HepG2 (cell line): ENCODE measurements around the gene C20orf204. TPM values are rescaled to one million over a fixed set of nuclear protein-coding genes. Genes with fewer than 3 reads are reported as not detected.
A peak's percentile ranks its signal among the peaks of the same experiment; 100 is the strongest.

ENCODE experiments used
- BCL3 ChIP-seq: sonication (generic); formaldehyde crosslinking; IDR thresholded peaks from 2 replicates; pipeline ENCODE4 v1.5.1; 2020; ENCODE audit warnings: mild to moderate bottlenecking, missing genetic modification reagents, moderate library complexity
- JARID2 ChIP-seq: sonication (generic); formaldehyde crosslinking; IDR thresholded peaks from 2 replicates; pipeline ENCODE4 v1.8.1; 2023; ENCODE audit warnings: missing genetic modification reagents, inconsistent platforms; ENCODE audit not compliant: insufficient replicate concordance
- NBN ChIP-seq: fragments of 450-650 bp; conservative IDR thresholded peaks from 2 replicates; pipeline ENCODE4 v1.6.1; 2017
- PAWR ChIP-seq: sonication (generic); formaldehyde crosslinking; IDR thresholded peaks from 2 replicates; pipeline ENCODE4 v1.4.0; 2020; ENCODE audit warnings: missing genetic modification reagents, mild to moderate bottlenecking, borderline replicate concordance
- PCBP2 ChIP-seq: fragments of 200-400 bp; formaldehyde crosslinking; optimal IDR thresholded peaks from 2 replicates; pipeline ENCODE3; 2018; ENCODE audit warnings: low read length, low read depth; ENCODE audit not compliant: poor library complexity, severe bottlenecking
- PTBP1 ChIP-seq: fragments of 200-400 bp; formaldehyde crosslinking; IDR thresholded peaks from 2 replicates; pipeline ENCODE4 v1.6.1; 2018; ENCODE audit warnings: low read length, low read depth; ENCODE audit not compliant: poor library complexity, severe bottlenecking
- RBM22 ChIP-seq: fragments of 200-400 bp; formaldehyde crosslinking; optimal IDR thresholded peaks from 2 replicates; pipeline ENCODE3; 2017; ENCODE audit warnings: mild to moderate bottlenecking, low read length, moderate library complexity
- SALL1 ChIP-seq: sonication (generic); formaldehyde crosslinking; IDR thresholded peaks from 2 replicates; pipeline ENCODE4 v1.8.0; 2022; ENCODE audit warnings: mild to moderate bottlenecking, missing genetic modification reagents
- SIX4 ChIP-seq: sonication (generic); formaldehyde crosslinking; IDR thresholded peaks from 2 replicates; pipeline ENCODE4 v1.4.0; 2020; ENCODE audit warnings: missing genetic modification reagents
- SP1 ChIP-seq, 2 experiments: fragments of 450-650 bp in 1 of 2; sonication (generic) in 1 of 2; formaldehyde crosslinking in 1 of 2; IDR thresholded peaks; 2 replicates each; pipeline versions ENCODE4 v1.4.0 to v1.6.1; 2016 to 2020; ENCODE audit warnings: missing genetic modification reagents in 1 of 2
- SRSF1 ChIP-seq: fragments of 200-400 bp; formaldehyde crosslinking; optimal IDR thresholded peaks from 2 replicates; pipeline ENCODE3; 2017; ENCODE audit warnings: mild to moderate bottlenecking, low read depth, low read length, moderate library complexity
- XRCC5 ChIP-seq: fragments of 200-400 bp; formaldehyde crosslinking; optimal IDR thresholded peaks from 2 replicates; pipeline ENCODE3; 2017; ENCODE audit warnings: mild to moderate bottlenecking, low read length
- ZNF20 ChIP-seq: sonication (generic); formaldehyde crosslinking; IDR thresholded peaks from 2 replicates; pipeline ENCODE4 v1.4.0; 2020; ENCODE audit warnings: mild to moderate bottlenecking, moderate library complexity, missing genetic modification reagents
- ZNF362 ChIP-seq: sonication (generic); formaldehyde crosslinking; IDR thresholded peaks from 2 replicates; pipeline ENCODE4 v1.4.0; 2020; ENCODE audit warnings: missing genetic modification reagents, mild to moderate bottlenecking, borderline replicate concordance
- ZNF446 ChIP-seq: sonication (generic); formaldehyde crosslinking; IDR thresholded peaks from 2 replicates; pipeline ENCODE4 v1.5.0; 2020; ENCODE audit warnings: mild to moderate bottlenecking, missing genetic modification reagents
- ZNF616 ChIP-seq: sonication (generic); formaldehyde crosslinking; IDR thresholded peaks from 2 replicates; pipeline ENCODE4 v1.5.0; 2020; ENCODE audit warnings: low read depth, mild to moderate bottlenecking, missing genetic modification reagents
- ZNF646 ChIP-seq: sonication (generic); formaldehyde crosslinking; IDR thresholded peaks from 2 replicates; pipeline ENCODE4 v1.9.0; 2021; ENCODE audit warnings: mild to moderate bottlenecking, missing genetic modification reagents
- ZNF674 ChIP-seq: sonication (generic); formaldehyde crosslinking; IDR thresholded peaks from 2 replicates; pipeline ENCODE4 v1.5.0; 2020; ENCODE audit warnings: low read depth, mild to moderate bottlenecking, missing genetic modification reagents
- ZNF775 ChIP-seq: sonication (generic); formaldehyde crosslinking; IDR thresholded peaks from 2 replicates; pipeline ENCODE4 v1.4.0; 2020; ENCODE audit warnings: missing genetic modification reagents, mild to moderate bottlenecking, moderate library complexity, borderline replicate concordance
- ZNF83 ChIP-seq: sonication (generic); formaldehyde crosslinking; IDR thresholded peaks from 2 replicates; pipeline ENCODE4 v1.4.0; 2020; ENCODE audit warnings: missing genetic modification reagents, mild to moderate bottlenecking, borderline replicate concordance
- polyA plus RNA-seq, 8 experiments: library from polyadenylated mRNA; depleted of rRNA in 3 of 8; stranded (reverse) in 7 of 8; unstranded in 1 of 8; fragments of >200 nt; fragmentation: Illumina TruSeq in 4 of 8; extraction: Trizol in 4 of 8; gene quantifications; 2 replicates each; pipeline versions ENCODE4 v1.2.1 to v1.2.3, GENCODE V29; 2011 to 2016; ENCODE audit warnings: low read depth in 4 of 8, missing spikeins in 1 of 8, mixed read lengths in 1 of 8; ENCODE audit not compliant: insufficient read depth in 1 of 8
- total RNA-seq, 5 experiments: library from RNA; depleted of rRNA; stranded (reverse); fragments of >200 nt; fragmentation: Illumina TruSeq; extraction: Trizol; gene quantifications; 2 replicates each; pipeline ENCODE4 v1.2.3, GENCODE V29; 2016; ENCODE audit warnings: low read depth in 1 of 5

The C20orf204 gene
- total and polyA plus RNA-seq, 2 of the 13 experiments (the other 11 are each of a cell fraction or from before 2014, with no cell fraction given): 22.1 to 80.0 TPM

- peak; percentile 41; the same call in 1 of the 2 replicates for TF ChIP-seq ZNF646
- TF ChIP-seq ZNF616 (CRISPR knock-in tag): no peak
- TF ChIP-seq BCL3 (CRISPR knock-in tag): no peak
- TF ChIP-seq JARID2 (CRISPR knock-in tag): peak; percentile 14
- TF ChIP-seq SALL1: peak; percentile 2; the same call in 1 of the 2 replicates
- TF ChIP-seq XRCC5: peak; percentile 13
- TF ChIP-seq SRSF1: peak; percentile 97
- 0 out of 2 replicates have a peak, but pooled peaks have one; percentile 65 for TF ChIP-seq PAWR (CRISPR knock-in tag)
- TF ChIP-seq ZNF775 (CRISPR knock-in tag): peak; percentile 60; the same call in 1 of the 2 replicates
- peak; percentile 65; the same call in 1 of the 2 replicates for TF ChIP-seq ZNF446 (CRISPR knock-in tag)
- TF ChIP-seq ZNF20 (CRISPR knock-in tag): 0 out of 2 replicates have a peak, but pooled peaks have one; percentile 32
- TF ChIP-seq RBM22: peak; percentile 45
- no peak for TF ChIP-seq ZNF674 (CRISPR knock-in tag)
- TF ChIP-seq PCBP2: no peak
- TF ChIP-seq PTBP1: peak; percentile 81
- TF ChIP-seq SP1 (IDR thresholded peaks at IDR 0.05): no peak
- TF ChIP-seq SP1 (CRISPR knock-in tag; IDR thresholded peaks at IDR 0.05): no peak
- no peak for TF ChIP-seq NBN
- 0 out of 2 replicates have a peak, but pooled peaks have one; percentile 11 for TF ChIP-seq ZNF362
- no peak; the same call in 1 of the 2 replicates for TF ChIP-seq ZNF83
- TF ChIP-seq SIX4 (CRISPR knock-in tag): no peak
Measured at GRCh38 chr20:64049878-64050260, 13.9 kb downstream of the C20orf204 start (continued).
